Neuron (in vitro differentiated cells): ENCODE data around the gene NDUFB10.
A peak's percentile ranks its signal among the peaks of the same experiment; 100 is the strongest.

Experiments used
- H2AFZ ChIP-seq: one replicate; pipeline ENCODE4 v1.6.1; 2013; ENCODE audit warnings: low read depth, mild to moderate bottlenecking, inconsistent platforms, low read length, moderate library complexity
- H3K27me3 ChIP-seq: one replicate; pipeline ENCODE4 v1.6.1; 2013; ENCODE audit warnings: low read length; ENCODE audit not compliant: insufficient read depth
- H3K36me3 ChIP-seq: one replicate; pipeline ENCODE4 v1.6.1; 2013; ENCODE audit warnings: low read length; ENCODE audit not compliant: insufficient read depth
- H3K4me1 ChIP-seq: one replicate; pipeline ENCODE4 v1.6.1; 2013; ENCODE audit warnings: low read length; ENCODE audit not compliant: insufficient read depth
- H3K4me3 ChIP-seq: 2 replicates; pipeline ENCODE4 v1.5.1; 2013; ENCODE audit warnings: mild to moderate bottlenecking, low read length, moderate library complexity
- H3K9me3 ChIP-seq: one replicate; pipeline ENCODE4 v1.6.1; 2013; ENCODE audit warnings: low read length

The NDUFB10 gene

GRCh38 chr16:1982991-1983543, 23.7 kb downstream of the NDUFB10 start:
- Histone ChIP-seq H3K36me3 (peaks cover 28% of the 10 kb centered on the region), H2AFZ (peak overlapping the region; percentile 54), H3K4me3 (peak overlapping the region; percentile 46), H3K4me1 (peaks cover 32% of the 10 kb centered on the region), H3K9me3 (no peaks in the 10 kb centered on the region), H3K27me3 (no peaks in the 10 kb centered on the region)

DNA sequence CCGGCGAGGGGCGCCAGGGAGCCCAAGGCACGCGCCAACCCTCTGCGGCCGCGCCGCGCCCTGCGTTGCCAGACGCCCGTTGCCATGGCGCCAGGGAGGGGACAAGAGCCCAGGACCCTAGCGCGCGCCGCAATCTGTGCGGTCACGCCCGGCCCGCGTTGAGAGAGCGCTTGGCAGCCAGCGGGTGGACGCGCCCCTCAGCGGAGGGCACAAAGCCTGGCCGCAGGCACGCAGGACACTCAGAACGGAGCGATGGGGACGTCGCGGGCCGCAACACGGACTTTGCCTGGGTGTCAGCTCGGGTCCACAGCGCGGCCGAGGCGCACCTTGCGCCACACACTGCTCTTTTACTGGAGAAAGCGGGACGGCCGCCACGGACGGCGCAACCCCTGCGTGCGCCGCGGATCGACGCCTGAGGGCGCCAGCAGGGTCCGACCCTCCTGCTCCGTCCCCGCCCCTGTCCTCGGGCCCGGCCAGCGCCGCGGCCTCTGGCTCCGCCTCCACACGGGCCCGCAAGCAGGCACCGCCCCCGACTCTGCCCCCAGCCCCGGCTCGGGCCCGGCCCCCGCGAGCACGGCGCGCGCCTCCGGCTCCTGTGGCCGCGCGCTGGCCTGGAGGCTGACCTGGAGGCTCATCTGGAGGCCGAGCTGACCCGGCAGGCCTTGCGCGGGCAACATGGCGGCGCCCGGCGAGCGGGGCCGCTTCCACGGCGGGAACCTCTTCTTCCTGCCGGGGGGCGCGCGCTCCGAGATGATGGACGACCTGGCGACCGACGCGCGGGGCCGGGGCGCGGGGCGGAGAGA, 24.4 kb downstream of the NDUFB10 start, which contains the start of gene GFER:
Gene GFER (plus strand): TSS at position 650 of the 803 bp plus-strand sequence. CDS start 26 bp downstream, at position 676.
- no peaks in the 10 kb centered on the region for H3K27me3 ChIP-seq
- H3K9me3 ChIP-seq: no peaks in the 10 kb centered on the region
- H2AFZ ChIP-seq: peak within 1 kb of the TSS; percentile 54
- peaks cover 22% of the 10 kb centered on the region for H3K36me3 ChIP-seq
- peak within 1 kb of the TSS; percentile 72 for H3K4me3 ChIP-seq
- peaks cover 32% of the 10 kb centered on the region for H3K4me1 ChIP-seq

GRCh38 chr16:1984347-1985225, 25.2 kb downstream of the NDUFB10 start:
- peak overlapping the region; percentile 72 for H3K4me3 ChIP-seq
- H3K27me3 ChIP-seq: peaks cover 6% of the 10 kb centered on the region

DNA sequence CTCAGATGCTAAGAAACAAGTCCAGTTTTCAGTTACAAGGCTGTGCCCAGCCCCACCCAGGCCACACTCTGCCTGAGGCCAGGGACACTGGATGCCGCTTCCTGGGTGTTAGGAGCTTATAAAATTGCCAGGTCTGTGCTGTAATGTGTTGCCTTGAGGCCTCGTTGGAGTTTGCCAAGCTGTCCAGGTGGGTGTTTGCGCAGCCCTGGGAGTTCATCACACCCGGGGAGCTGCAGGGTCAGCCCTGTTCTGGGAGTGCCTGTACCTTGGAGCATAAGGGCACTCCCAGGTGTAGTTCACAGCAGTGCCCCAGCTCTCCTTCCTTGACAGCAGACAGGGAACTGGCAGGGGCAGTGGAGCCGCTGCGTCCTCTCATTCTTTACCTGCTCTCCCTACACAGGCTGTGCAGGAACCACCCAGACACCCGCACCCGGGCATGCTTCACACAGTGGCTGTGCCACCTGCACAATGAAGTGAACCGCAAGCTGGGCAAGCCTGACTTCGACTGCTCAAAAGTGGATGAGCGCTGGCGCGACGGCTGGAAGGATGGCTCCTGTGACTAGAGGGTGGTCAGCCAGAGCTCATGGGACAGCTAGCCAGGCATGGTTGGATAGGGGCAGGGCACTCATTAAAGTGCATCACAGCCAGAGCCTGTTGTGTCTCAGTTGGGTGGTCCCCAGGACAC, 26.3 kb downstream of the NDUFB10 start:
- peaks cover 11% of the 10 kb centered on the region for H3K27me3 ChIP-seq
- H3K4me3 ChIP-seq: peak overlapping the region; percentile 72

More at GRCh38 chr16:1984347-1985225, 25.2 kb downstream of the NDUFB10 start:
- peaks cover 32% of the 10 kb centered on the region for H3K4me1 ChIP-seq
- H3K36me3 ChIP-seq: peaks cover 18% of the 10 kb centered on the region
- no peaks in the 10 kb centered on the region for H3K9me3 ChIP-seq
- peak overlapping the region; percentile 52 for H2AFZ ChIP-seq

DNA sequence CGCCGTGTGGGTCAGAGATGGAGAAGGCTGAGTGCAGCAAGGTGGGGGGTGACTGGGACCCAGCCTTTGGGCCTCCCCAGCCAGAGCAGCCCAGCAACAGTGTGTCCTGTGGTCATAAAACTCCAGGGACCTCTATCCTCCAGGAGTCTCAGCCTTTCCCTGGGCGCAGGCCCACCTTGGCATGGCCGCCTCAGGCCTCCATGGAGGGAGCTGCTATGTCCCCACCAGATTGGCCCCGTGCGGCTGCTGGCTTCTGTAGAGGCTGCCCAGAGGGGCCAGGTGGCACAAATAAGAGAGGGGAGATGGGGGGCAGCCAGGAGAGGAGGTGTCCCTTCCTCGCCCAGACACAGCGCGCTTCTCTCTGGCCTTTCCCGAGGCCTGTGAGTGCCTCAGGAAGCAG, 27.9 kb downstream of the NDUFB10 start:
- Histone ChIP-seq H3K9me3 (no peaks in the 10 kb centered on the region), H3K4me3 (no peak overlapping the region), H3K27me3 (peaks cover 25% of the 10 kb centered on the region), H3K4me1 (peaks cover 31% of the 10 kb centered on the region), H3K36me3 (peaks cover 14% of the 10 kb centered on the region), H2AFZ (no peak overlapping the region)

More for the DNA sequence above, 26.3 kb downstream of the NDUFB10 start:
- Histone ChIP-seq H2AFZ (no peak overlapping the region), H3K9me3 (no peaks in the 10 kb centered on the region), H3K4me1 (peaks cover 34% of the 10 kb centered on the region), H3K36me3 (peaks cover 14% of the 10 kb centered on the region)

- Histone ChIP-seq H3K4me3 (peak within 1 kb of the TSS; percentile 35), H3K4me1 (peaks cover 22% of the 10 kb centered on the region)
Measured at GRCh38 chr16:1989209-1990100, 30.1 kb downstream of the NDUFB10 start, which contains the start of gene SYNGR3. Gene SYNGR3, plus strand, starts transcription at chr16:1989970. Its CDS starts 133 bp downstream, at chr16:1990103.

DNA sequence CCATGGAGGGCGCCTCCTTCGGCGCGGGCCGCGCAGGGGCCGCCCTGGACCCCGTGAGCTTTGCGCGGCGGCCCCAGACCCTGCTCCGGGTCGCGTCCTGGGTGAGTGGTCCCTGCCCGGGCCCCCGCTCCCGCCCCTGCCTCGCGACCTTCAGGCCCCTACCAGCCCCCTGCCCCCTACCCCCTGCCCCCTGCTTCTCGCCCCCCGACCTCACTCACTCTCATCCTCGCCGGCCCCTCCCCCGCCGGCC, 30.7 kb downstream of the NDUFB10 start:
- Histone ChIP-seq H2AFZ (no peak overlapping the region), H3K4me3 (peak overlapping the region; percentile 35), H3K9me3 (no peaks in the 10 kb centered on the region), H3K36me3 (peaks cover 14% of the 10 kb centered on the region), H3K4me1 (peaks cover 17% of the 10 kb centered on the region), H3K27me3 (peaks cover 30% of the 10 kb centered on the region)

More at GRCh38 chr16:1989209-1990100, 30.1 kb downstream of the NDUFB10 start, which contains the start of gene SYNGR3:
- H3K36me3 ChIP-seq: peaks cover 14% of the 10 kb centered on the region
- H3K9me3 ChIP-seq: no peaks in the 10 kb centered on the region
- peaks cover 30% of the 10 kb centered on the region for H3K27me3 ChIP-seq
- H2AFZ ChIP-seq: no peak within 1 kb of the TSS

GRCh38 chr16:1990351-1991134, 31.2 kb downstream of the NDUFB10 start:
- Histone ChIP-seq H3K36me3 (peaks cover 14% of the 10 kb centered on the region), H3K27me3 (peaks cover 30% of the 10 kb centered on the region), H3K4me3 (peak overlapping the region; percentile 35), H3K4me1 (peaks cover 12% of the 10 kb centered on the region), H2AFZ (no peak overlapping the region), H3K9me3 (no peaks in the 10 kb centered on the region)

DNA sequence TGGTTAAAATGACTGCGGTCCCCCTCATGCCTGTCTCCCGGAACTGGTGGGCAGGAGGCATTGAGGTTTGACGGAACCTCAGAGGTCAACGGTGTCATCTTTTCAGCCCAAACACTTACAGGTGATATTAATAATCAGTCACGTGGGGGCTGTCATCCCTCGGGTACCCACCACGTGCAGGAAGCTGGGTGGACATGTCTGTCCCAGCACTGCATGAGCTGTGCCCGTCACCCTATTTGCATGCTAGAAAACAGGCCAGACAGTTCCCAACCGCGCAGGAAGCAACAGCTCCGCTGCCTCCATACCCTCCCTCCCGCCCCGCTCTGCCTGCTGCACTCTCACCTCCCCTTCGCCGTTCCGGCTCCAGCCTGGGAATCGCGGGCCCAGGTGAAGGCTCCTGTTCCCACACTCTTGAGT, 31.8 kb downstream of the NDUFB10 start:
- no peaks in the 10 kb centered on the region for H3K9me3 ChIP-seq
- peaks cover 30% of the 10 kb centered on the region for H3K27me3 ChIP-seq
- peak overlapping the region; percentile 35 for H3K4me3 ChIP-seq

GRCh38 chr16:1991588-1991947, 32.2 kb downstream of the NDUFB10 start:
- Histone ChIP-seq H2AFZ (no peak overlapping the region), H3K4me1 (peaks cover 10% of the 10 kb centered on the region), H3K4me3 (peak overlapping the region; percentile 31), H3K27me3 (peaks cover 30% of the 10 kb centered on the region), H3K9me3 (no peaks in the 10 kb centered on the region), H3K36me3 (peaks cover 5% of the 10 kb centered on the region)

More for the DNA sequence above, 31.8 kb downstream of the NDUFB10 start:
- H3K4me1 ChIP-seq: peaks cover 10% of the 10 kb centered on the region
- no peak overlapping the region for H2AFZ ChIP-seq
- H3K36me3 ChIP-seq: peaks cover 9% of the 10 kb centered on the region

- H3K4me1 ChIP-seq: peaks cover 10% of the 10 kb centered on the region
- peaks cover 30% of the 10 kb centered on the region for H3K27me3 ChIP-seq
- no peaks in the 10 kb centered on the region for H3K9me3 ChIP-seq
- H3K36me3 ChIP-seq: peaks cover 5% of the 10 kb centered on the region
- H2AFZ ChIP-seq: no peak overlapping the region
- H3K4me3 ChIP-seq: peak overlapping the region; percentile 31
Measured at GRCh38 chr16:1991948-1992703, 32.8 kb downstream of the NDUFB10 start.
